Upper lobe of left lung (tissue), 6 donors: ENCODE results near the gene TWIST1. TPM values are rescaled to one million over a fixed set of nuclear protein-coding genes. Genes with fewer than 3 reads are reported as not detected.

ENCODE experiments used
- ATAC-seq, 2 donors: fragments of 200-7000 bp; cut with Tn5 transposase; one replicate each; pipeline ENCODE4 v1.9.1; 2022; ENCODE audit warnings: mild to moderate bottlenecking in 2 of 2, moderate library complexity in 2 of 2; ENCODE audit not compliant: low FRiP score in 2 of 2
- DNase-seq, 2 donors: peaks; one replicate each; pipeline ENCODE4 v3.0.0-alpha.2; 2019 to 2020
- H3K27ac ChIP-seq, 4 donors: fragments of 200-600 bp; sonication (generic); one replicate each; pipeline ENCODE4 v1.5.1; 2016 to 2019
- H3K27me3 ChIP-seq, 4 donors: fragments of 200-600 bp; sonication (generic); one replicate each; pipeline ENCODE4 v1.5.1; 2017 to 2019
- H3K36me3 ChIP-seq, 4 donors: fragments of 200-600 bp; sonication (generic); one replicate each; pipeline ENCODE4 v1.5.1; 2016 to 2019
- H3K4me1 ChIP-seq, 4 donors: fragments of 200-600 bp; sonication (generic); one replicate each; pipeline ENCODE4 v1.5.1; 2018 to 2019
- H3K4me3 ChIP-seq, 4 donors: fragments of 200-600 bp; sonication (generic); one replicate each; pipeline ENCODE4 v1.5.1; 2017 to 2019; ENCODE audit warnings: mild to moderate bottlenecking in 2 of 4, moderate library complexity in 1 of 4
- H3K9me3 ChIP-seq, 4 donors: fragments of 200-600 bp; sonication (generic); one replicate each; pipeline ENCODE4 v1.5.1; 2018 to 2019
- EP300 ChIP-seq, 4 donors: sonication (generic); formaldehyde crosslinking; IDR thresholded peaks; one replicate each; pipeline ENCODE4 v1.5.1; 2017; ENCODE audit warnings: antibody characterized with exemption in 4 of 4, control low read depth in 2 of 4
- POLR2A ChIP-seq, 4 donors: fragments of 450-650 bp; IDR thresholded peaks; one replicate each; pipeline ENCODE4 v1.5.1; 2016 to 2017; ENCODE audit warnings: antibody characterized with exemption in 4 of 4, mild to moderate bottlenecking in 2 of 4
- POLR2AphosphoS5 ChIP-seq, 2 donors: sonication (generic); formaldehyde crosslinking; IDR thresholded peaks; one replicate each; pipeline ENCODE4 v1.5.1; 2017; ENCODE audit warnings: antibody characterized with exemption in 2 of 2
- WGBS, 2 donors: methylation state at CpG; one replicate each; pipeline ENCODE4 v1.1.5; 2017 to 2018; 5-methylcytosine and 5-hydroxymethylcytosine counted together
- total RNA-seq, 6 donors: library from RNA; depleted of rRNA in 4 of 6; stranded (reverse); fragments of >200 nt in 4 of 6; gene quantifications; one replicate each; pipeline versions ENCODE4 v1.1.0 to v1.2.1, GENCODE V29; 2016 to 2021
- TF ChIP-seq, protein P1 (sequence below), 6 experiments: fragments of 450-650 bp in 4 of 6; fragments of 200-600 bp in 2 of 6; sonication (generic) in 2 of 6; IDR thresholded peaks; one replicate each; pipeline ENCODE4 v1.5.1; 2016 to 2019; ENCODE audit warnings: antibody characterized with exemption in 6 of 6
- donor health status: DM: no; HTN: no; CAD: no; lungs with moderate emphysema.
- donor health status: DM: no; HTN: yes; CAD: no; lungs with severe emphysema.

The TWIST1 gene
- total RNA-seq, 6 donors from 2014 or later = 0.77 to 0.98 TPM; not detected in 4

DNA sequence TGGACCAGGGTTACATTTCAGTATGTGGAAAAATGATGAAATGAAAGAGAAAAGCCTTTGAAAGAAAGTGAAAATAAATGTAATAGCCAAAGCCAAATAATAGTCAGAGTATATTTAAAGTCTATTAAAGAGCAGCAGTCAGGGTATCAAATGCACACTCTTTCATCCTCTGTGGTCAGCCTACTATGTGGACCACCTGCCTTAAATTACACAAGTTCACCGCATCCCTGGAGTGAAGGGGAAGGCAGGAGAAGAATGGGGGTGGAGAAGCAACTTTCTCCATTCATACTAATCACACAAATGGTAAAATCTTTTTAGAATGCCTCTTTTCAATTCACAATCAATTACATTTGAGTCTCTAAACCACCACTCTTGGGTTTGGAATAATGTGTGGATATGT, 16.0 kb downstream of the TWIST1 start:
- 60 to 89% methylated on average over 1 of the region's 1 CpG for WGBS, 2 donors
- TF ChIP-seq, protein P1, sequence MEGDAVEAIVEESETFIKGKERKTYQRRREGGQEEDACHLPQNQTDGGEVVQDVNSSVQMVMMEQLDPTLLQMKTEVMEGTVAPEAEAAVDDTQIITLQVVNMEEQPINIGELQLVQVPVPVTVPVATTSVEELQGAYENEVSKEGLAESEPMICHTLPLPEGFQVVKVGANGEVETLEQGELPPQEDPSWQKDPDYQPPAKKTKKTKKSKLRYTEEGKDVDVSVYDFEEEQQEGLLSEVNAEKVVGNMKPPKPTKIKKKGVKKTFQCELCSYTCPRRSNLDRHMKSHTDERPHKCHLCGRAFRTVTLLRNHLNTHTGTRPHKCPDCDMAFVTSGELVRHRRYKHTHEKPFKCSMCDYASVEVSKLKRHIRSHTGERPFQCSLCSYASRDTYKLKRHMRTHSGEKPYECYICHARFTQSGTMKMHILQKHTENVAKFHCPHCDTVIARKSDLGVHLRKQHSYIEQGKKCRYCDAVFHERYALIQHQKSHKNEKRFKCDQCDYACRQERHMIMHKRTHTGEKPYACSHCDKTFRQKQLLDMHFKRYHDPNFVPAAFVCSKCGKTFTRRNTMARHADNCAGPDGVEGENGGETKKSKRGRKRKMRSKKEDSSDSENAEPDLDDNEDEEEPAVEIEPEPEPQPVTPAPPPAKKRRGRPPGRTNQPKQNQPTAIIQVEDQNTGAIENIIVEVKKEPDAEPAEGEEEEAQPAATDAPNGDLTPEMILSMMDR (IDR thresholded peaks at IDR 0.05) = no peak
- TF ChIP-seq EP300 (IDR thresholded peaks at IDR 0.05) = no peak

DNA sequence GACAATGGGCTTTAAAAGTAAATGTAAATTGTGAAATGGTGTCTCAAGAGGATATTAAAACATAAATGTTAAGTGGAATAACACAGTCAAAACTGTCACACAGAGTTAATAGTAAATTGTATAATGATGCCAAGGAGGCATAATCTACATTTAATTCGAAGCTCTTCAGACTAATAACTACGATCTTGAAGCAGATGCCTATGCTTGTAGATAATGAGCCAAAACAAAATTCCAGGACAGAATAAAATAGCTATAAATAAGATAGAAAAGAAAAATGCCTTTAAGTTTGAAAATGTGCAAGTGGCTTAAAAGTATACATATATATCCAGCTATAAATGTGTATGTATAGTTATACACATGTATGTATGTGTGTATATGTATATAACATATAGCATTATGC, 17.5 kb downstream of the TWIST1 start:
- WGBS, 2 donors = 58 to 64% methylated on average over 2 of the region's 2 CpGs
- no peak for ATAC-seq

More for the DNA sequence above, 16.0 kb downstream of the TWIST1 start:
- H3K4me3 ChIP-seq = no peak overlapping the region
- no peak overlapping the region for H3K27ac ChIP-seq
- H3K4me1 ChIP-seq = peaks cover 0 to 6% (median 5%) of the 10 kb centered on the region in 4 donors
- ATAC-seq = no peak
- peaks cover 0 to 11% (median 6%) of the 10 kb centered on the region in 4 donors for H3K27me3 ChIP-seq
- DNase-seq = no peak
- no peaks in the 10 kb centered on the region for H3K9me3 ChIP-seq
- no peaks in the 10 kb centered on the region for H3K36me3 ChIP-seq

DNA sequence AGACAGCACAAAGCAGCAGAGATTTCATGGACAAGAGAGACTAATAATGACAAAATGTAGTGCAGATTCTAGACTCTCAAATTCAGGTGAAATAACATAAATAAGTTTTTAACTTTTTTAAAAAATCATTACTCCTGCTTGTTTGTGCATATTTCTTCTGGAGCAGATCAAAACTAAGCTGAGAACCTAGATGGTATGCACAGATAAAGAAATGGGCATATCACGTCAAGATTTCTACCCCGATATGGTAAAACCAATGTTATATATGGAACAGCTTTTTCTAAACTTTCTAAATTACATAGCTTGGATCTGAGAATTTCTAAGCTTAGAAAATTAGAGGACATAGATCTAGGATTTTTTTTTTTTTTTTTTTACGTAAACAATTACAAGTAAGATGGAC, 18.2 kb downstream of the TWIST1 start:
- DNase-seq (no peak), ATAC-seq (no peak)
- 91 to 92% methylated on average over 3 of the region's 3 CpGs for WGBS, 2 donors
- Histone ChIP-seq H3K9me3 (no peaks in the 10 kb centered on the region), H3K4me1 (no peaks in the 10 kb centered on the region), H3K4me3 (no peak overlapping the region), H3K36me3 (no peaks in the 10 kb centered on the region), H3K27me3 (no peaks in the 10 kb centered on the region), H3K27ac (no peak overlapping the region)
- TF ChIP-seq POLR2A (IDR thresholded peaks at IDR 0.05) = no peak
- TF ChIP-seq POLR2AphosphoS5 (IDR thresholded peaks at IDR 0.05) = no peak
- TF ChIP-seq EP300 (IDR thresholded peaks at IDR 0.05) = no peak
- TF ChIP-seq, protein P1 (IDR thresholded peaks at IDR 0.05) = no peak

More for the DNA sequence above, 17.5 kb downstream of the TWIST1 start:
- Histone ChIP-seq H3K27ac (no peak overlapping the region), H3K36me3 (no peaks in the 10 kb centered on the region), H3K4me3 (no peak overlapping the region), H3K9me3 (no peaks in the 10 kb centered on the region), H3K4me1 (no peaks in the 10 kb centered on the region), H3K27me3 (peaks cover 0 to under 1% (median under 1%) of the 10 kb centered on the region in 4 donors)
- TF ChIP-seq POLR2AphosphoS5 (IDR thresholded peaks at IDR 0.05) (no peak), POLR2A (IDR thresholded peaks at IDR 0.05) (no peak), EP300 (IDR thresholded peaks at IDR 0.05) (no peak)
- TF ChIP-seq, protein P1 (IDR thresholded peaks at IDR 0.05) = no peak
- no peak for DNase-seq

DNA sequence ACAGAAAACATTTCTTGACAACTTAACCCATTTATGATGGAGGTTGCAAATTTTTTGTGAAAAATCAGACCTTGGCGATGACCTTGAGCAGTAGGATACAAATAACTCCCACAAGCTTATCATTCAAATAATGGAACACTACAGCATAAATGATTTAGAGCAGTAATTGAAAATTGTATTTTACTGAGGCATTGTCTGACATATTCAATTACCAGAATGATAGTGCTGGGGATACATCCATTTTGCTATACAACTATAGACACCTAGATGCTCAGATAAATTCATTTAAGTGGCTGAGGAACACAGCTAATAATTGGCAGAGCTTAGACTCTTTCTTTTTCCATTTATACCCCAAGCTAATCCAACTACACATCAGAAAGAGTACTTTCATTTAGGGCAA, 18.9 kb downstream of the TWIST1 start:
- no peak overlapping the region for H3K27ac ChIP-seq
- H3K36me3 ChIP-seq = no peaks in the 10 kb centered on the region
- ATAC-seq = no peak
- no peak for DNase-seq
- H3K9me3 ChIP-seq = no peaks in the 10 kb centered on the region
- H3K4me1 ChIP-seq = no peaks in the 10 kb centered on the region
- TF ChIP-seq, protein P1 (IDR thresholded peaks at IDR 0.05) = no peak
- TF ChIP-seq EP300 (IDR thresholded peaks at IDR 0.05) (no peak), POLR2A (IDR thresholded peaks at IDR 0.05) (no peak), POLR2AphosphoS5 (IDR thresholded peaks at IDR 0.05) (no peak)
- no peak overlapping the region for H3K4me3 ChIP-seq
- WGBS, 2 donors = 76 to 78% methylated on average over 1 of the region's 1 CpG
- no peaks in the 10 kb centered on the region for H3K27me3 ChIP-seq
